HEK293 (cell line): Measurements from ENCODE around the gene KRT6A.
"Not testable (repeated sequence)": the region's sequence is repeated elsewhere in the genome, so short reads cannot be mapped to it uniquely, and the experiment has no call there.

ENCODE experiments used
- CTCF ChIA-PET: fragments of 350-600 bp; formaldehyde crosslinking; extraction: SDS; loops from one replicate; lab custom pipeline; 2021; ENCODE audit warnings: antibody characterized with exemption; lab: Yijun Ruan, JAX
- POLR2A ChIA-PET: fragments of 300-600 bp; formaldehyde crosslinking; extraction: SDS; loops from one replicate; lab custom pipeline; 2020; ENCODE audit warnings: antibody characterized with exemption, inconsistent platforms; lab: Yijun Ruan, JAX
- H3K27ac ChIP-seq: fragments of 200-500 bp; sonication (Bioruptor generic); 2 replicates; pipeline ENCODE4 v1.5.1; 2014; ENCODE audit warnings: low read depth, low read length, control low read depth, inconsistent platforms; ENCODE audit errors: extremely low read depth
- H3K36me3 ChIP-seq, 2 experiments: fragments of 200-500 bp in 1 of 2; sonication (Bioruptor generic) in 1 of 2; 1 replicate in 1 of 2; 2 replicates in 1 of 2; pipeline ENCODE4 v1.5.1; 2014 to 2017; ENCODE audit warnings: inconsistent platforms in 2 of 2, low read length in 2 of 2; ENCODE audit not compliant: control insufficient read depth in 2 of 2, insufficient read depth in 1 of 2
- H3K4me1 ChIP-seq: fragments of 200-500 bp; sonication (Bioruptor generic); 2 replicates; pipeline ENCODE4 v1.5.1; 2014; ENCODE audit warnings: mild to moderate bottlenecking, low read length, inconsistent platforms; ENCODE audit not compliant: control insufficient read depth, insufficient read depth
- H3K4me3 ChIP-seq: 2 replicates; pipeline ENCODE4 v1.5.1; 2011; ENCODE audit warnings: low read depth, mild to moderate bottlenecking, control low read depth, low read length, moderate library complexity
- H3K9me3 ChIP-seq: fragments of 200-500 bp; sonication (Bioruptor generic); 2 replicates; pipeline ENCODE4 v1.5.1; 2014; ENCODE audit warnings: low read depth, low read length, inconsistent platforms; ENCODE audit not compliant: control insufficient read depth, insufficient read depth
- EGR2 ChIP-seq: fragments of 450-650 bp; formaldehyde crosslinking; IDR thresholded peaks from 2 replicates; pipeline ENCODE4 v1.5.1; 2016; ENCODE audit warnings: low read depth, missing biosample characterization, missing genetic modification characterization
- ZBTB48 ChIP-seq: fragments of 450-650 bp; formaldehyde crosslinking; IDR thresholded peaks from 2 replicates; pipeline ENCODE4 v1.5.1; 2016; ENCODE audit warnings: missing biosample characterization, missing genetic modification characterization
- ZFHX2 ChIP-seq: fragments of 450-650 bp; formaldehyde crosslinking; conservative IDR thresholded peaks from 2 replicates; pipeline ENCODE4 v1.5.1; 2016; ENCODE audit warnings: missing biosample characterization, missing genetic modification characterization
- ZIC2 ChIP-seq: fragments of 450-650 bp; formaldehyde crosslinking; IDR thresholded peaks from 2 replicates; pipeline ENCODE4 v1.5.1; 2016; ENCODE audit warnings: missing biosample characterization, missing genetic modification characterization
- ZNF132 ChIP-seq: fragments of 450-650 bp; formaldehyde crosslinking; IDR thresholded peaks from 2 replicates; pipeline ENCODE4 v1.5.1; 2017; ENCODE audit warnings: missing biosample characterization, missing genetic modification characterization, borderline replicate concordance
- ZNF174 ChIP-seq: fragments of 450-650 bp; formaldehyde crosslinking; IDR thresholded peaks from 2 replicates; pipeline ENCODE4 v1.5.0; 2017; ENCODE audit warnings: missing biosample characterization, mild to moderate bottlenecking, missing genetic modification characterization
- ZNF2 ChIP-seq: fragments of 450-650 bp; formaldehyde crosslinking; IDR thresholded peaks from 2 replicates; pipeline ENCODE4 v1.5.1; 2016; ENCODE audit warnings: missing biosample characterization, missing genetic modification characterization
- ZNF350 ChIP-seq: fragments of 450-650 bp; formaldehyde crosslinking; IDR thresholded peaks from 2 replicates; pipeline ENCODE4 v1.5.0; 2017; ENCODE audit warnings: missing biosample characterization, mild to moderate bottlenecking, missing genetic modification characterization
- ZNF76 ChIP-seq: fragments of 450-650 bp; formaldehyde crosslinking; IDR thresholded peaks from 2 replicates; pipeline ENCODE4; 2016; ENCODE audit warnings: low read depth, missing biosample characterization, missing genetic modification characterization, borderline replicate concordance
- TF ChIP-seq, protein P1 (sequence below): fragments of 450-650 bp; formaldehyde crosslinking; IDR thresholded peaks from 2 replicates; pipeline ENCODE4; 2016; ENCODE audit warnings: missing biosample characterization, missing genetic modification characterization
- TF ChIP-seq, protein P2 (sequence below): fragments of 450-650 bp; IDR thresholded peaks from 2 replicates; pipeline ENCODE4 v1.5.1; 2018; ENCODE audit warnings: missing biosample characterization, mild to moderate bottlenecking, missing genetic modification characterization
- TF ChIP-seq, protein P3 (sequence below): fragments of 450-650 bp; formaldehyde crosslinking; IDR thresholded peaks from 2 replicates; pipeline ENCODE4 v1.5.1; 2016; ENCODE audit warnings: missing biosample characterization, missing genetic modification characterization
- TF ChIP-seq, protein P4 (sequence below): fragments of 450-650 bp; formaldehyde crosslinking; IDR thresholded peaks from 2 replicates; pipeline ENCODE4 v1.5.1; 2016; ENCODE audit warnings: missing biosample characterization, missing genetic modification characterization, low read depth

KRT6A gene

DNA sequence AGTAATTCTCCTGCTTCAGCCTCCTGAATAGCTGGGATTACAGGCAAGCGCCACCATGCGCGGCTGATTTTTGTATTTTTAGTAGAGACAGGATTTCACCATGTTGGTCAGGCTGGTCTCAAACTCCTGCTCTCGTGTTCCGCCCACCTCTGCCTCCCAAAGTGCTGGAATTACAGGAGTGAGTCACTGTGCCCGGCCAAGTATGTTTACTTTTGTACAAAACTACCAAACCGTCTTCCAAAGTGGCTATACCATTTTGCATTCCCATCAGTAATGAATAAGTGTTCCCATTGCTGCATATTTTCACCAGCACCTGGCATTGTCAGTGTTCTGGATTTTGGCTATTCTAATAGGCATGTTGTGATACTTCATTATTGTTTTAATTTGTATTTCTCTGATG is 8.4 kb upstream of the KRT6A start:
- TF ChIP-seq, protein P1, sequence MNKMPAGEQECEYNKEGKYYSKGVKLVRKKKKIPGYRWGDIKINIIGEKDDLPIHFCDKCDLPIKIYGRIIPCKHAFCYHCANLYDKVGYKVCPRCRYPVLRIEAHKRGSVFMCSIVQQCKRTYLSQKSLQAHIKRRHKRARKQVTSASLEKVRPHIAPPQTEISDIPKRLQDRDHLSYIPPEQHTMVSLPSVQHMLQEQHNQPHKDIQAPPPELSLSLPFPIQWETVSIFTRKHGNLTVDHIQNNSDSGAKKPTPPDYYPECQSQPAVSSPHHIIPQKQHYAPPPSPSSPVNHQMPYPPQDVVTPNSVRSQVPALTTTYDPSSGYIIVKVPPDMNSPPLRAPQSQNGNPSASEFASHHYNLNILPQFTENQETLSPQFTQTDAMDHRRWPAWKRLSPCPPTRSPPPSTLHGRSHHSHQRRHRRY (tag by site-specific recombination), result no peak
- no peak for TF ChIP-seq ZNF2 (tag by site-specific recombination)
- peak; percentile 75 for TF ChIP-seq ZFHX2 (tag by site-specific recombination)
- no peak for TF ChIP-seq ZNF76
- TF ChIP-seq ZBTB48 (tag by site-specific recombination), result no peak
- TF ChIP-seq, protein P2, sequence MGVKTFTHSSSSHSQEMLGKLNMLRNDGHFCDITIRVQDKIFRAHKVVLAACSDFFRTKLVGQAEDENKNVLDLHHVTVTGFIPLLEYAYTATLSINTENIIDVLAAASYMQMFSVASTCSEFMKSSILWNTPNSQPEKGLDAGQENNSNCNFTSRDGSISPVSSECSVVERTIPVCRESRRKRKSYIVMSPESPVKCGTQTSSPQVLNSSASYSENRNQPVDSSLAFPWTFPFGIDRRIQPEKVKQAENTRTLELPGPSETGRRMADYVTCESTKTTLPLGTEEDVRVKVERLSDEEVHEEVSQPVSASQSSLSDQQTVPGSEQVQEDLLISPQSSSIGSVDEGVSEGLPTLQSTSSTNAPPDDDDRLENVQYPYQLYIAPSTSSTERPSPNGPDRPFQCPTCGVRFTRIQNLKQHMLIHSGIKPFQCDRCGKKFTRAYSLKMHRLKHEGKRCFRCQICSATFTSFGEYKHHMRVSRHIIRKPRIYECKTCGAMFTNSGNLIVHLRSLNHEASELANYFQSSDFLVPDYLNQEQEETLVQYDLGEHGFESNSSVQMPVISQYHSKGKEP (tag by site-specific recombination), result no peak
- TF ChIP-seq EGR2, result peak; percentile 49
- no peak for TF ChIP-seq ZIC2
- no peak for TF ChIP-seq ZNF132 (tag by site-specific recombination)
- CTCF ChIA-PET, result interaction anchor here (1.0 kb wide), 2 partner anchors 107 to 345 kb away, joined by 3 read pairs; no protein-coding TSS in a partner anchor
- POLR2A ChIA-PET, result no interaction called here

DNA sequence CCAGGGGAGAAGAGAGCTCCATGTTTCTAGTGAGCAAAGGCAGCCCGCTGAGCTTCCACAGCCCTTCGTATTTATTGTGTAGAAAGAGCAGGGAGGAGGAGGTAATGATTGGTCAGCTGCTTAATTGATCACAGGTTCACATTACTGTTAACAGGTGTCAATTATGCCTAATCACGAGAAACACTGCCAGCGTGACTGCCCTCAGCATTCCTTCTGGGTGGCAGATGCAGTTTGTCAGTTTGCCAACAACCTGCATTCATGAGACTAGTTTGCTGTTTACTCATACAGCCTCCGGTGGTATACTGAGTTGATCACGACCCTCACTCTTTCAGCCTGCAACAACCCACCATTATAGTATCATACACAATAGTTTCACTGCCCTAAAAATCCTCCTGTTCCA is 7.5 kb upstream of the KRT6A start:
- H3K36me3 ChIP-seq, H3K4me3 ChIP-seq, H3K27ac ChIP-seq, POLR2A ChIA-PET, H3K9me3 ChIP-seq, H3K4me1 ChIP-seq: not testable (repeated sequence)
- CTCF ChIA-PET, result interaction anchor here (0.6 to 1.0 kb wide), 2 partner anchors 106 to 348 kb away, joined by 3 to 6 read pairs; no protein-coding TSS in a partner anchor

More for the DNA sequence above, 8.4 kb upstream of the KRT6A start:
- Histone ChIP-seq H3K27ac (no peak overlapping the region), H3K9me3 (no peaks in the 10 kb centered on the region), H3K36me3 (no peaks in the 10 kb centered on the region), H3K4me3 (no peak overlapping the region), H3K4me1 (no peaks in the 10 kb centered on the region; the same call in 1 of the 2 replicates)

DNA sequence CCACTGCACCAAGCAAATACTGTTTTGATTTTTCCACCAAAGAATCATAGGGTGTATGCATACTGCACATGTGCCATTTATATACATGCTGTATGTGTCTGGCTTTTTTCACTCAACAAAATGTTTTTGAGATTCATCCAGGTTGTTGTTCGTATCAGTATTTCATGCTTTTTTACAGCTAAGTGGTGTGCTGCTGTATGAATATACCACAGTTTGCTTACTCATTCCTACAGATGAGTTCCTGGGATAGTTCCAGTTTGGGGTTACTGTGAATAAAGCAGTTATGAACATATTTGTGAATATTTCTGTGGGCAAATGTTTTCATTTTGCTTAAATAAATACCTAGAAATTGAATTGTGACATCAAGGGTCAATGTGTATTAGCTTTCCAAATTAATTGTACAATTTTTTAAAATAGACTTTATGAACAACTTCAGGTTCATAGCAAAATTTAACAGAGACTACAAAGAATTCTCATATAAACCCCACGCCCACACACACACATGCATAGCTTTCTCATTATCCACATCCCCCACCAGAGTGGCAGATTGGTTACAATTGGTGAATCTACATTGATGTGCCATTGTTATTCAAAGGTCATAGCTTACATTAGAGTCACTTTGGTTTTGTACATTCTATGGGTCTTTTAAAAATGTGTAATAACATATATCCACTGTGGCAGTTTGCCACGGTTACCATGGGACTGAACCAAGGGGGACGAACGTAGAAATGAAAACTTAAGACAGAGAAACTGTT is 6.9 kb upstream of the KRT6A start:
- TF ChIP-seq ZNF174 (tag by site-specific recombination) (no peak), ZNF350 (tag by site-specific recombination) (no peak)
- TF ChIP-seq, protein P3, sequence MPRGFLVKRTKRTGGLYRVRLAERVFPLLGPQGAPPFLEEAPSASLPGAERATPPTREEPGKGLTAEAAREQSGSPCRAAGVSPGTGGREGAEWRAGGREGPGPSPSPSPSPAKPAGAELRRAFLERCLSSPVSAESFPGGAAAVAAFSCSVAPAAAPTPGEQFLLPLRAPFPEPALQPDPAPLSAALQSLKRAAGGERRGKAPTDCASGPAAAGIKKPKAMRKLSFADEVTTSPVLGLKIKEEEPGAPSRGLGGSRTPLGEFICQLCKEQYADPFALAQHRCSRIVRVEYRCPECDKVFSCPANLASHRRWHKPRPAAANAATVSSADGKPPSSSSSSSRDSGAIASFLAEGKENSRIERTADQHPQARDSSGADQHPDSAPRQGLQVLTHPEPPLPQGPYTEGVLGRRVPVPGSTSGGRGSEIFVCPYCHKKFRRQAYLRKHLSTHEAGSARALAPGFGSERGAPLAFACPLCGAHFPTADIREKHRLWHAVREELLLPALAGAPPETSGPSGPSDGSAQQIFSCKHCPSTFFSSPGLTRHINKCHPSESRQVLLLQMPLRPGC (tag by site-specific recombination), result no peak
- TF ChIP-seq, protein P4, sequence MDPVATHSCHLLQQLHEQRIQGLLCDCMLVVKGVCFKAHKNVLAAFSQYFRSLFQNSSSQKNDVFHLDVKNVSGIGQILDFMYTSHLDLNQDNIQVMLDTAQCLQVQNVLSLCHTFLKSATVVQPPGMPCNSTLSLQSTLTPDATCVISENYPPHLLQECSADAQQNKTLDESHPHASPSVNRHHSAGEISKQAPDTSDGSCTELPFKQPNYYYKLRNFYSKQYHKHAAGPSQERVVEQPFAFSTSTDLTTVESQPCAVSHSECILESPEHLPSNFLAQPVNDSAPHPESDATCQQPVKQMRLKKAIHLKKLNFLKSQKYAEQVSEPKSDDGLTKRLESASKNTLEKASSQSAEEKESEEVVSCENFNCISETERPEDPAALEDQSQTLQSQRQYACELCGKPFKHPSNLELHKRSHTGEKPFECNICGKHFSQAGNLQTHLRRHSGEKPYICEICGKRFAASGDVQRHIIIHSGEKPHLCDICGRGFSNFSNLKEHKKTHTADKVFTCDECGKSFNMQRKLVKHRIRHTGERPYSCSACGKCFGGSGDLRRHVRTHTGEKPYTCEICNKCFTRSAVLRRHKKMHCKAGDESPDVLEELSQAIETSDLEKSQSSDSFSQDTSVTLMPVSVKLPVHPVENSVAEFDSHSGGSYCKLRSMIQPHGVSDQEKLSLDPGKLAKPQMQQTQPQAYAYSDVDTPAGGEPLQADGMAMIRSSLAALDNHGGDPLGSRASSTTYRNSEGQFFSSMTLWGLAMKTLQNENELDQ (tag by site-specific recombination), result no peak
- TF ChIP-seq, all 188 proteins: peak for 0
- Histone ChIP-seq H3K4me1 (peaks cover 6% of the 10 kb centered on the region), H3K9me3 (no peaks in the 10 kb centered on the region), H3K4me3 (no peak overlapping the region), H3K27ac (no peak overlapping the region), H3K36me3 (no peaks in the 10 kb centered on the region)
- ChIA-PET POLR2A (no interaction called here), CTCF (interaction anchor here (0.6 to 1.0 kb wide), 3 partner anchors 42 to 366 kb away, joined by 3 to 4 read pairs (median 3); no protein-coding TSS in a partner anchor)
